ENCODE results near the gene ERICH6.

- TF ChIP-seq, protein P1, sequence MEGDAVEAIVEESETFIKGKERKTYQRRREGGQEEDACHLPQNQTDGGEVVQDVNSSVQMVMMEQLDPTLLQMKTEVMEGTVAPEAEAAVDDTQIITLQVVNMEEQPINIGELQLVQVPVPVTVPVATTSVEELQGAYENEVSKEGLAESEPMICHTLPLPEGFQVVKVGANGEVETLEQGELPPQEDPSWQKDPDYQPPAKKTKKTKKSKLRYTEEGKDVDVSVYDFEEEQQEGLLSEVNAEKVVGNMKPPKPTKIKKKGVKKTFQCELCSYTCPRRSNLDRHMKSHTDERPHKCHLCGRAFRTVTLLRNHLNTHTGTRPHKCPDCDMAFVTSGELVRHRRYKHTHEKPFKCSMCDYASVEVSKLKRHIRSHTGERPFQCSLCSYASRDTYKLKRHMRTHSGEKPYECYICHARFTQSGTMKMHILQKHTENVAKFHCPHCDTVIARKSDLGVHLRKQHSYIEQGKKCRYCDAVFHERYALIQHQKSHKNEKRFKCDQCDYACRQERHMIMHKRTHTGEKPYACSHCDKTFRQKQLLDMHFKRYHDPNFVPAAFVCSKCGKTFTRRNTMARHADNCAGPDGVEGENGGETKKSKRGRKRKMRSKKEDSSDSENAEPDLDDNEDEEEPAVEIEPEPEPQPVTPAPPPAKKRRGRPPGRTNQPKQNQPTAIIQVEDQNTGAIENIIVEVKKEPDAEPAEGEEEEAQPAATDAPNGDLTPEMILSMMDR (IDR thresholded peaks at IDR 0.05; ENCODE audit: extremely low read depth in 1 of 2, insufficient read depth in 1 of 2, low read depth in 1 of 2, low read length in 2 of 2) = no peak
- TF ChIP-seq POLR2A (IDR thresholded peaks at IDR 0.05; ENCODE audit: low read depth, low read length) = no peak
These were observed 77.4 kb downstream of the ERICH6 start for GRCh38 chr3:150626148-150626930.
